GM11168 (cell line): ENCODE results near the gene PIK3R1.

Experiments used
- in situ Hi-C: fragments of 300-500 bp; cut with MboI; formaldehyde crosslinking; loops from one replicate; pipeline ENCODE4 v1.12.0; 2022; ENCODE audit warnings: low sequenced_read_pairs; ENCODE audit not compliant: unreplicated experiment

PIK3R1 gene

DNA sequence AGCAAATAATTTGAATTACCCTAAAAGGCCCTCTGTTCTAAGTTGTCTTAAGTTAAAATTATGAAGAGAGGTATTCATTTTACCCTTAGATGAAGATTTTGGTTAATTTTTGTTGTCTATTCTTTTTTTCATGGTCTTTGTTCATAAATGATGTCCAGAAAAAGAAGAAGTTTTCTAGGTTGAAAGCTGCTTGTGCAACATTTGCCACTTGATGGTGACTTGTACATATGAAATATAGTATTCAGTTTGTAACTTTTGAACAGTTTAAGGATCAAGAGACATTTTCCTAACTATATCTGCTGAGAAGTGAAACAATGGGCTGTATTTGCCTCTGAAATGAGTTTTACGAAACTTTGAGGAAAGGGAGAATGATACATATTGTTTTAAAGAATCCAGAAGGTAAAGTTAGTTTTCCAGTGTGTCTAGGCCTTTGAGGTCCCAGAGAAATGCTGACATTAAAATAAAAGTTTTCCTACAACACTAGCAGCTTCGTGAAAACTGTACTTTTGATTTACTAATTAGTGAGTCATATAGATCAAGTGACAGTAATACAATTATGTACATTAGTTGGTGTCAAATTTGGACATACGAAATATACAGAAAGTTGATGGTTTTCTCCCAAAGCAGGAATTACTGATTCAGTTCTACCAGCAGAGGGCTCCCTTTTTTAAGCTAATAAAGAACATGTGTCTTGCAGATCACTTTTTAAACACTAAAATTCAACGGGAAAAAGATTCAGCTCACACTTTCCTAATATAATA, 70.5 kb downstream of the PIK3R1 start:
- in situ Hi-C loops, result loop anchor here (5.0 to 25.0 kb wide), 3 partner anchors 176 to 726 kb away; no protein-coding TSS in a partner anchor

DNA sequence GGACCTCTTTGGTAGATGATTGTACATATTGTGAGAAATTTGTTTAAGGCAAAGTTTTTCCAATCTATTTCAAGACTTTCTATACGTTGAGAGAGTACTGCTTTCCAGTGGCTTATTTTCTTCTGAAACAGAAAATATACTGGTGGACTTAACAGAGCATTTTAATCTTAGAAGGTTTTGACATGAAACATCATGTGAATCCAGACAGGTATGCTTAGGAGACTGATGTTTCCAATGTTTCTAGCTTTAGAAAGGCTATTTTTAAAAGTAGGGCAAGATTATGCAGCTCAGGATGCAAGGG, 71.0 kb downstream of the PIK3R1 start:
- in situ Hi-C loops, result loop anchor here (5.0 to 25.0 kb wide), 3 partner anchors 176 to 726 kb away; no protein-coding TSS in a partner anchor

DNA sequence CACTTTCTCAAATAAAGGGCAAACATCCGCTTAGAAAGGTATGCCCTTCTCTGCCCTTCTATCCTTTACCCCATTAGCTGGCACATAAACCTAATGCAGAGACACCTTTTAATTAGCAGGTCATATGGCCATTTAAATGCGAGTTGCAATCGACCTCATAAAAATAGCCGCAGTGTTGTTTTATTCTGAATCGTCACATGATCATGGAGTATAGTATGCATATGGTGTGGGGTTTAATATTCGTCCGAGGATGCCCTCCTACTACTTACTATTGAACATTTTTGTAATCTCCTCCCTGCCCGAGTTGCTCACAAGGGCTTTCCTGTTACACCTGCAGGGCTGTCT, 72.0 kb downstream of the PIK3R1 start:
- in situ Hi-C loops, result loop anchor here (5.0 to 25.0 kb wide), 3 partner anchors 175 to 725 kb away; no protein-coding TSS in a partner anchor

DNA sequence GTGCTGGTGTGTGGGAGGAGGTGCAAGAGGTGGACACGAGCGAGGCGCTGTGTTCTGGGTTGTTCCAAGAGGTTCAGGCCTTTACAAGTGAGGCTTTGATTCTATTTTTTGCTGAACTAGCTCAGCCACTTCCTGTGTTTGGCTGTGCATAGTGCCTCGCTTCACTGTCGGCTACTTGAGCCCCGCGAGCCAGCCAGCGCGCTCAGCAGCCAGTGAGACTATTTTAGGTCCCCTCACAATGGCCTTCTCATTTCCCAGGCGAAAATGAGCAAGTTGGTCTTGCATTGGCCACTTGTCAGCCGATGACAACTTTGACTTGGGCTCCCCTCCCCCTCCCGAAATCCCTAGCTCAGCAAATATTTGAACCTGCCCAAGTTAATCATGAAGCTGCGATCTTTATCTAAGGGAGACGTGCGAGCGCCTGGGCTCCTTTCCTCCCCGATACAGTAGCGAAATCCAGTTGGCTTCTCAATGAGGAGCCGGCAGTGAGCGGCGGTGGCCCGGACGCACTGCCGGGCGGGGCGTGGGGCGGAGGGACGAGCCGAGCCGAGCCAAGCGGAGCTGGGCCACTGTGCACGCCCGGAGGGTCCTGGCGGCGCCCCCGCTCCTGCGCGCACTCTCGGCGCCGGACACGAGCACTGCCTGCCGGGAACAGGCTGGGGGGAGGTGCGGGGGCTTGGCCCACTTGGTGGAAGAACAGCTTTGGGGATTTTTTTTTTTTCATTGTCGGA, 72.6 kb downstream of the PIK3R1 start:
- in situ Hi-C loops, result loop anchor here (5.0 to 25.0 kb wide), 3 partner anchors 174 to 724 kb away; no protein-coding TSS in a partner anchor

DNA sequence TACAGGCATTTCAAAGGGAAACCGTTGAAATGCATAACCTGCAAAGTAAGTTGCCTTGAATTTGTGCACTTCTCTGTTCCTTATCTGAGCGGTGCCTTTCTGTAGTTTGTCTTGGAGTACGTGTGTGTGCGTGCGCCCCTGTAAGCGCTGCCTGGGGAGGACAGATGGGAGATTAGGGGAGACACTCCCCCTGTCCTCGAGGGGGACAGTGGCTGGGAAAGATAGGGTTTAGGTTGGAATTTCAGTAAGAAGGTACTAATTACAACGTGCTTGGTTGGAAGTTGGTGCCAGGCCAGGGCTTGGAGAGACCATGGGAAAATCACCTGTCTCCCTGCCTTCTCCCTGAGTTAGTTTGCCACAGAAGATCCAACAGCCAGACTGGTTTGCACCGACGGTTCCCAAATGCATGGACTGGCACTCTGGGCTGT, 73.2 kb downstream of the PIK3R1 start:
- in situ Hi-C loops, result loop anchor here (5.0 to 25.0 kb wide), 3 partner anchors 174 to 724 kb away; no protein-coding TSS in a partner anchor

DNA sequence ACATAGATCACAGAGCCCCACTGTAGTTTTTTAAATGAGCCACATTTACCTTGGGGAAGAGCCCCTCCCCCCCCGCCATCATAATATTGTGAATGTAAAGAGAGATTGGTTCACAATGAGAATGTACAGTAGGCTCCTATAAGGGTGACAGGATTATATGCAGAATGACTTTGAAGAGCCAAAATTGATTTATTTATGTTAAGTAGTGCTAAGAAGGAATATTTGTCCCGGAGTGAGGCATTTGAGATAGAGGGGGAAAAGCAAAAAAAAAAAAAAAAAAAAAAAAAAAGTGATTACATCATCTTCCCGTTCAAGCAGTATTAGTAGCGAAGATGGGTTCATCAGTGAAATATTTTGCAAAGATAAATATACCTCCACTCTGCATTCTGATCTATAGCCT, 73.9 kb downstream of the PIK3R1 start:
- in situ Hi-C loops, result loop anchor here (5.0 to 25.0 kb wide), 3 partner anchors 173 to 723 kb away; no protein-coding TSS in a partner anchor

DNA sequence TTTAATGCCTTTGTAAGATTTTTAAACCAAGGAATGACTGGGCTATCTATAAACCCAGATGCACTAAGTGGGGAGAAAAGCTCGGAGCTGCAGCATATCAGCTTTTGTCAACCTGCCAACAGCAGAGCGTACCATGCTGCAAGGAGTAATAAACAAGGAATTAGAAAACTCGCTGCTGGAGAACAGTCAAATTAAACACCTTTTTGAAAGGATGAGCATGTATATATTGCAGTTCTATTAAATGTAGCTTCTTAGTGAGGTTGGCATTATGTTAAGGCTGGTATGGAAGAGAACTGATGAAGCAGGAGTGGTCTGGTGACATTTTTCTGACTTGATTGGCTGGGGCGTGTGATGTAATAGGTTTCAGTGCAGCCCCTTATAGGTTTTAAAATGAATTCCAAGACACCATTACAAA, 74.7 kb downstream of the PIK3R1 start:
- in situ Hi-C loops, result loop anchor here (25.0 kb wide), 2 partner anchors 372 to 722 kb away; no protein-coding TSS in a partner anchor

DNA sequence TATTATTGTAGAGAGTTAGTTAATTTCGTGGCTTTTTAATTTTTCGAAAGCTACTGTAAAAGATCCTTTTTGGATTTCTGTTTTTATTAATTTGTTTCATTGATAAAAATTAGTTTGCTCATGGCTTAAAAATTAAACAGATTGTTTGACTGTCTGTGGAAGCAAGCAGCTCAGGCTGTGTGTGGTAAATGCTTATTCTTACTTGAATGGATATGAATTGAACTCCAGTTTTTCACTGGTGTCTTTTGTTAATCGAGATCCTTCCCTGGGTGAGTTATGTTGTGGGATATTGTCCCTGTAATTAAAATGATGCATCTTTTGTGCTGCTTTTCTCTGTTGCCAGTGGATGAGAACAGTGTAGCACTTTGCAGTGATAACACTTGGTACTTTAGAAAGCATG, 75.3 kb downstream of the PIK3R1 start:
- in situ Hi-C loops, result loop anchor here (25.0 kb wide), 2 partner anchors 371 to 721 kb away; no protein-coding TSS in a partner anchor

DNA sequence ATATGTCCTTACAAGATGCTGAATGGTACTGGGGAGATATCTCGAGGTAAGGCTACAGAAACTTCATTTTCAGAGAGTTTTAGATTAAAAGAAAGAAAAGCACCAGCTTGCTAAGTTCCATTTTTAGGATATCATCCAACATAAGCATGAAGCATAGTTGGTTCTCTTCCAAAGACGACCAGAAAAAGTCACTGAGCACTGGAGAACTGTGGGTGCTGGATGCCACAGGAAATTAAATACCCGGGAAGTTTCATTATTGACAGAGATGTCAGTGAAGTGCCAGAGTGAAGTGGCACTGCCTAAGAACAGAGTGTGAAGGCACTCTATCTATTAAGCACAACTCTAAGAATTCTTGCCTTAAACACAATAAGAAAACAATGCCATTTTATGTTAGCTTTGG, 76.8 kb downstream of the PIK3R1 start:
- in situ Hi-C loops, result loop anchor here (25.0 kb wide), 2 partner anchors 370 to 720 kb away; no protein-coding TSS in a partner anchor

DNA sequence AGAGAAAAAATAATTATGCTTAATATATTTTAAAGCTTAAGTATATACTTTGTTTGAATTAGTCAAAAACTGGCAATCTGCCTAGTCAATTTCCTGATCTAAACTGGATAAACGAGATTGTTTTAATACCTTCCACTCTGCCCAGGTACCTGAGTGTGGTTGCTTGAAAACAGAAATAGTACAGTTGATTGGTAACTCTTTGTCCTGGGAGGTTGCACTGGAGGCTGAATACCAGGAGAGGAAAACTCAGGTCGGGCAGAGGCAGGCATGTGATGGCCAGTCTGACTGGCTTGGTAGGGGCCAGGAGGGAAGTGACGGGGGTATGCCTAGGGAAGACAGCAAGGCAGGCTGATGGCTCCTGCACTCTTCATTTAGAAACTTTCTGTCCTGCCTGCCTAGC, 80.2 kb downstream of the PIK3R1 start:
- in situ Hi-C loops, result loop anchor here (25.0 kb wide), 2 partner anchors 367 to 717 kb away; no protein-coding TSS in a partner anchor

DNA sequence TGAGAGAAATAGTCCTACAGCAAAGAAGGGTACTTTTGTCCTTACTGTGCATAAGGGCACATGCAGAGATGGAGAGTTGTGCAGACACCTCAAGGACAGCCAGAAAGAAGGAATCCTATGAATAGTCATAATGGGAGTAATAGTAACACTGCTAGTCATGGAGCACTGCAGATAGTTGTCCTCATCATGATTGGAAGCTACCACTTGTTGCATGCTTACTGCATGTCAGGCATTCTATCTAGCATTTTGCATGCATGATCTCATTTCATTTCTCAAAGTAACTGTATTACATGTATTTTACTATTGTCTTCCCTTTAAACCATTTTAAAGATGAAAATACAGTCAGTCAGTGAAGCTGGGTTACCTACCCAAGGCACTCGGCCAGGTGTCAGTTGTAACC, 81.3 kb downstream of the PIK3R1 start:
- in situ Hi-C loops, result loop anchor here (25.0 kb wide), 2 partner anchors 365 to 715 kb away; no protein-coding TSS in a partner anchor

DNA sequence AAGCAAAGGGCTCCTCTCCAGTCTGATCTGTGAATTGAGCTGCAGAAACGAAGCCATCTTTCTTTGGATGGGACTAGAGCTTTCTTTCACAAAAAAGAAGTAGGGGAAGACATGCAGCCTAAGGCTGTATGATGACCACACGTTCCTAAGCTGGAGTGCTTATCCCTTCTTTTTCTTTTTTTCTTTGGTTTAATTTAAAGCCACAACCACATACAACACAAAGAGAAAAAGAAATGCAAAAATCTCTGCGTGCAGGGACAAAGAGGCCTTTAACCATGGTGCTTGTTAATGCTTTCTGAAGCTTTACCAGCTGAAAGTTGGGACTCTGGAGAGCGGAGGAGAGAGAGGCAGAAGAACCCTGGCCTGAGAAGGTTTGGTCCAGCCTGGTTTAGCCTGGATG, 82.1 kb downstream of the PIK3R1 start:
- in situ Hi-C loops, result loop anchor here (25.0 kb wide), 2 partner anchors 365 to 715 kb away; no protein-coding TSS in a partner anchor

DNA sequence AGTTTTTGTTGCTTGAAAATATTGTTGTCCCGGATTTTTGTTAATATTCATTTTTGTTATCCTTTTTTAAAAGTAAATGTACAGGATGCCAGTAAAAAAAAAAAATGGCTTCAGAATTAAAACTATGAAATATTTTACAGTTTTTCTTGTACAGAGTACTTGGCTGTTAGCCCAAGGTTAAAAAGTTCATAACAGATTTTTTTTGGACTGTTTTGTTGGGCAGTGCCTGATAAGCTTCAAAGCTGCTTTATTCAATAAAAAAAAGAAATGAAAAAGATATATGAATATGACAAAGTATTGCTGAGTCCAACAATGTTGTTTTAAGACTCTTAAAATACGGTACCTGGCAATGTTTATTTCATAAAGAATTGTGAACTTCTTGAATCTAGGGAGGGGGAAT, 82.9 kb downstream of the PIK3R1 start:
- in situ Hi-C loops, result loop anchor here (25.0 kb wide), 2 partner anchors 364 to 714 kb away; no protein-coding TSS in a partner anchor

DNA sequence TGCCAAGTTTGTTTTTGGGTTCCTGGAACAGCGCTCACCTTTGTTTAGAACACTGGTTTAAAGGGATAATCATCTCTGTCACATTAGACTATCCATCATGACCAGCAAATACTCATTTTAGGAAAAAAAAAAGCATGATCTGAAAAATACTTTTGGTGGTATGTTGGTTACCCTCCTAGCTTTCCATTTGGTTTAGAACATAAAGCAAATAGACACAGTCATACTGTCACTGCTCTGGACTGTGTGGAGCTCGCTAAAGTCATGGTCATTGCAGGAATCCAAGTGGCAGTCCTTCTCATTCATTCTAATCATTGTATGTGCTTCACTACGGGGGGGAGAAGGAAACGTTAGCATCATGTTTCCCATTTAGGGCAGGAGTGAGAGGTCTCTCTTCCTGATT, 83.5 kb downstream of the PIK3R1 start:
- in situ Hi-C loops, result loop anchor here (25.0 kb wide), 2 partner anchors 363 to 713 kb away; no protein-coding TSS in a partner anchor

DNA sequence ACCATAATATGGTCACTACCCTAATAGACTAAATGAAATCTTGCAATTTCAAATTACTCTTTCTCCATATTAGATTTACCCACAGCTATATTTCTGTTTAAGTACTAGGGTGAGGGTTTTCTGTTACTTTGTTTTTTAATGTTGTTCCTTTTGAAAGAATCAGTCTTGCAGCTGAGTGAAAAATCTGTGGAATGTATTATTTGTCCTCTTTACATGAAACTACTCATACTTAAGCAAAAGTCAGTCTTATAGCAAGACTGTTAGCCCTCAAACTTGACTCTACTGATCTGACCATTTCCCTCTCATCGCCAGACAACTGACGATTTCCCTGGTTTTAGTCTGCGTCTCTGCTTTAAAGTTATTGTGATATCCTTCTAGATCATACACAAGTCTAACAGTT, 84.0 kb downstream of the PIK3R1 start:
- in situ Hi-C loops, result loop anchor here (25.0 kb wide), 2 partner anchors 363 to 713 kb away; no protein-coding TSS in a partner anchor

DNA sequence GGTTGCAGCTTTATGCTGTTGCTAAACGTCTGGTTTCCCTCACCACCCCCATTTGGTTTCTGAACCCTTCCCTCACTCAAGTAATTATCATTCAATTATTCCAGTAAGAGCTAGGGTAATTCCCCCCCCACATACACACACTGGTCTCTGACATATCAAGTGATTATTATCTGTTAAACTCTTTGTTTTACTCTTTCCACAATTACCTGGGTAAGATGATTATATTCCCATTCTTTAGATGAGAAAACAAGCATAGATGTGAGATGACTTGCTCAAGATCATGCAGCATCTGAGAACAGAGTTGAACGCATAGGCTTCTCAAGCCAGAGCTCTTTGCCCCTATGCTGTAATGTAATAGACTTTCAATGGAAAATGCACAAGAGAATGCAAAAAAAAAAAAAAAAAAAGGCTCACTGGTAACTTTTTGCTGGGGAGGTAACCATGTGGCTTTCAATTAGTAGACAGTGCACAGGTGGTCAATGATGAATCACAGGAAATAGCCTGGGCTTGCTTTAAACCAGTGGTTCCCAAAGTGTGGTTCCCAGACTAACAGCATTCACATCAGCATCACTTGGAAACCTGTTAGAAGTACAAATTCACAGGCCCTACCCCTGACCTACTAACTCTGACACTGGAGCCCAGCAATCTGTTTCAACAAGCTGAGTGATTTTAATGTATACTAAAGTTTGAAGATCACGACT, 87.6 kb downstream of the PIK3R1 start:
- in situ Hi-C loops, result no loop called here

DNA sequence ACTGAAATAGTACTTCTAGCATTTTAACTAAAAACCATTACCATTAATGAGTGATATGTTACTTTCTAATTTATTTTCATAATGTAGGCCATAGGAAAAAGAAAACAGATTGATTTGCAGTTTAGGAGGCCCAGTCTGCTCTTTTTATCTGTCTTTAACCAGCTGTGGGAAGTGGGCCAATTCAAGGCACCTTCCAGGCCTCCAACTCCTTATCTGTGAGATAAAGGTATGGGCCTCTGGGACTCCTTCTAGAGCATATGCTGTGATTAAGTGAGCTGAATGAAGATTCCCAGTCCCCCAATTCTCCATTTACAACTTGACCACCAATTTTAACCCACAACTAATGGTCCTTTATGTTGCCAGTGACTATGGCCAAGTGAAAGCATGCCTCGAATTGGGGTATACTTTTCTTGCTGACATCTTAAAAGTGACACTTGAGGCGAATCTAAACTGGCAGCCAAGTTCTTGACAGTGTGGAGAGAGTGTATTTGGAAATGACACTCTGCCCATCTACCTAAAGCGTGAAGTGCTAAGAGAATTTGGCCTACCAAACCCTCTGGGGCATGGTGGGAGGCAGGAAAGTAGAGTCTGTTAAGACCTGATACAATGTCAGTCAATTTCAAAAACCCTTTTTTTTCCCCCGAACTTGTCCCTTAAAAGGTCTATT, 88.3 kb downstream of the PIK3R1 start:
- in situ Hi-C loops, result no loop called here

DNA sequence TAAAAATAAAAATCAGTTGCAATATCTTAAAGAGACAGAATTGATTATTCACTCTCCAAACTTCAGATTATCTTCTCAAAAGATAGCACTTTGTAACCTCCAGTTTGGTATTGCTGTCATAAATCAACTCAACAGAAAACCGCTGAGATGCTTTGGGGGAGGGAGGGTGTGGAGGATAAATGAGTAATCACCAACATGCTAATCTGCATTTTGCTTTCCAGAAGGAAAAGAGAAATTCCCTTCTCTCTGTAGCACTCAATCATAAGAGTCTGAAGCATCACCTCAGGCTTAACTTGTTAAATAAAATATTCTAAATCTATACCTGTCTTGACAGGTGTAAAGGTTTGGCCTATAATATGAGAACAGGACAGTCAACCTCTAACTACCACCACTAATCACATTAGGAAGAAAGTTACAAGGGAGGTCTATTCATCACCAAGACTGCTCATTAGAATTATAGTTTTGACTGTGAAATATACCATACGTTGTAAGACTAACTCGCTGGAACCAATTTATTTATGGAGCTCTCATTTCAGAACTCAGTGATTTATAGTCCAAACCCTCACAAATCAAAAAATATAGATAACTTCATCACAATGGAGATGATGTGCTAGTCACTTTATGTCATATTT, 89.0 kb downstream of the PIK3R1 start:
- in situ Hi-C loops, result no loop called here

DNA sequence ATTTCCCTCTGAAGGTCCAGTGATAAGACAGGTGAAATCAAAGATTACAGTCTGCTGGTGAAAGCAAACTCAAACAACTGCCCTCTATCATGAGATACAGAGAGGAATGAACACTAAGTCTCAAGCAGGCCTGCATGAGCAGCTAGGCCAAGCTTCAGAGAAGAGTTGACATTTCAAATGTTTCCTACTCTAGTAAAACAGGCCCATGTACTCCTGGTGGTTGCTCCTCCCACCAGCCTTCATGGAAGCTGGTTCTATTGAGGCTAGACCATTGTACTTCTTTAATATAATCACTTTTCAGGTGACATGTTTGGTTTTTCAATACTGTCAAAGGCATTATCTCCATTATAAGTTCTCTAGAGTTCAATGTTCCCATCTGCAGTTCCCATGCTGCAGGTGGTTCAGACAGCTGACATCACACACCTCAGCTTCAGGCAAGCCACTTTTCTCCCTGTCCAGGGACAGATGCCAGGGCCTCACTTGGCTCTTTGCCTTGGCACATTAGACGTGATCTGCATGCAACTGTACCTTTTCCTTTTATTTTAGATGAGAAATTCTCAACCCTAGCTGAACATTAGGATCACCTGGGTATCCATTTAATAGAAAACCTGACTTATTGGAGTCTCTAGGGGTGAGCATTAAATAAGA, 89.8 kb downstream of the PIK3R1 start:
- in situ Hi-C loops, result no loop called here
